GM21423 (cell line): ENCODE measurements around the gene SIGLEC11.
"Not testable (repeated sequence)": the region's sequence is repeated elsewhere in the genome, so short reads cannot be mapped to it uniquely, and the experiment has no call there.

Experiments used
- ATAC-seq: cut with Tn5 transposase; IDR thresholded peaks from one replicate; pipeline ENCODE4 v1.9.1; 2021; ENCODE audit warnings: mild to moderate bottlenecking, moderate library complexity; ENCODE audit not compliant: unreplicated experiment

SIGLEC11 gene

GRCh38 chr19:49981603-49982593, 20.9 kb upstream of the SIGLEC11 start:
- ATAC-seq = no peak

GRCh38 chr19:49978324-49978723, 17.4 kb upstream of the SIGLEC11 start:
- ATAC-seq = no peak

- ATAC-seq = no peak
Observed at GRCh38 chr19:49977881-49978280, 16.9 kb upstream of the SIGLEC11 start.

- no peak for ATAC-seq
Observed at GRCh38 chr19:49977076-49977475, 16.1 kb upstream of the SIGLEC11 start.

- no peak for ATAC-seq
Observed at GRCh38 chr19:49976496-49976895, 15.5 kb upstream of the SIGLEC11 start.

- no peak for ATAC-seq
Observed at GRCh38 chr19:49975051-49975450, 14.1 kb upstream of the SIGLEC11 start.

- no peak for ATAC-seq
Observed at GRCh38 chr19:49973987-49974386, 13.0 kb upstream of the SIGLEC11 start.

GRCh38 chr19:49972841-49973240, 11.9 kb upstream of the SIGLEC11 start:
- no peak for ATAC-seq

- ATAC-seq = no peak
Observed at GRCh38 chr19:49971991-49972411, 11.0 kb upstream of the SIGLEC11 start.

- ATAC-seq = not testable (repeated sequence)
Observed at GRCh38 chr19:49969355-49969754, 8.4 kb upstream of the SIGLEC11 start.

- no peak for ATAC-seq
Observed at GRCh38 chr19:49968279-49968922, 7.4 kb upstream of the SIGLEC11 start.

- ATAC-seq = not testable (repeated sequence)
Observed at GRCh38 chr19:49959892-49960291, 1.1 kb downstream of the SIGLEC11 start.

- not testable (repeated sequence) for ATAC-seq
Observed at GRCh38 chr19:49958596-49958995, 2.4 kb downstream of the SIGLEC11 start.

GRCh38 chr19:49958144-49958543, 2.8 kb downstream of the SIGLEC11 start:
- ATAC-seq = not testable (repeated sequence)

- ATAC-seq = no peak
Observed at GRCh38 chr19:49957262-49957915, 3.6 kb downstream of the SIGLEC11 start.

GRCh38 chr19:49956115-49956495, 4.9 kb downstream of the SIGLEC11 start:
- ATAC-seq = no peak

- ATAC-seq = no peak
Observed at GRCh38 chr19:49954933-49955332, 6.0 kb downstream of the SIGLEC11 start.

GRCh38 chr19:49954092-49954829, 6.7 kb downstream of the SIGLEC11 start:
- ATAC-seq = no peak

GRCh38 chr19:49953416-49953815, 7.6 kb downstream of the SIGLEC11 start:
- no peak for ATAC-seq

- no peak for ATAC-seq
Observed at GRCh38 chr19:49952906-49953305, 8.1 kb downstream of the SIGLEC11 start.

GRCh38 chr19:49952479-49952836, 8.5 kb downstream of the SIGLEC11 start:
- ATAC-seq = no peak
